ENCODE results near the gene PRMT9. TPM values are rescaled to one million over a fixed set of nuclear protein-coding genes. Genes with fewer than 3 reads are reported as not detected.

The PRMT9 gene
- polyA plus RNA-seq, 1 donor (not counting 4 experiments of a cell fraction or from before 2014, with no cell fraction given) = 10.4 TPM

- H3K9me1 ChIP-seq (ENCODE audit: control insufficient read depth, extremely low read depth, insufficient read depth, low read length) = no peaks in the 10 kb centered on the region
- FAIRE-seq (no peak), DNase-seq (ENCODE audit: low read depth, low spot score) (no peak)
- H3K4me1 ChIP-seq (ENCODE audit: control insufficient read depth, extremely low read depth, insufficient read depth, low read length) = no peaks in the 10 kb centered on the region
- H3K36me3 ChIP-seq (ENCODE audit: control insufficient read depth in 2 of 2, extremely low read depth in 1 of 2, insufficient read depth in 2 of 2, low read length in 2 of 2) = peaks cover 2 to 6% of the 10 kb centered on the region in 2 experiments
- H3K9me3 ChIP-seq (ENCODE audit: control insufficient read depth, low read depth, low read length) = no peaks in the 10 kb centered on the region
- peaks cover 12% of the 10 kb centered on the region for H3K79me2 ChIP-seq (ENCODE audit: control insufficient read depth, insufficient read depth, low read length)
- H3K4me2 ChIP-seq (ENCODE audit: control insufficient read depth, extremely low read depth, insufficient read depth, low read depth, low read length) = no peak overlapping the region
- no peaks in the 10 kb centered on the region for H3K27me3 ChIP-seq (ENCODE audit: control insufficient read depth, extremely low read depth, insufficient read depth, low read length)
- H2AFZ ChIP-seq (ENCODE audit: control insufficient read depth, low read length) = no peak overlapping the region
- no peak for TF ChIP-seq EZH2 (IDR thresholded peaks at IDR 0.05; ENCODE audit: low read length)
- TF ChIP-seq CTCF (optimal IDR thresholded peaks at IDR 0.05 in 1 of 3, IDR thresholded peaks at IDR 0.05 in 1 of 3, conservative IDR thresholded peaks at IDR 0.05 in 1 of 3; ENCODE audit: extremely low read depth in 1 of 3, insufficient read depth in 2 of 3, low read length in 3 of 3) = no peak
- dilution Hi-C loops (cut with MboI; ENCODE audit: extremely low pct_ligation_motif_present, low sequenced_read_pairs) = no loop called here
- H3K27ac ChIP-seq (ENCODE audit: control insufficient read depth, insufficient read depth, low read length) = no peak overlapping the region
- no peak overlapping the region for H3K9ac ChIP-seq (ENCODE audit: control insufficient read depth, extremely low read depth, insufficient read depth, low read length)
- H3K4me3 ChIP-seq (ENCODE audit: control insufficient read depth in 2 of 3, extremely low read depth in 1 of 3, insufficient read depth in 2 of 3, low read depth in 1 of 3, low read length in 3 of 3) = no peak overlapping the region
- no peaks in the 10 kb centered on the region for H4K20me1 ChIP-seq (ENCODE audit: control insufficient read depth, extremely low read depth, insufficient read depth, low read length)
Measured at GRCh38 chr4:147625733-147626132, 58.2 kb downstream of the PRMT9 start.

DNA sequence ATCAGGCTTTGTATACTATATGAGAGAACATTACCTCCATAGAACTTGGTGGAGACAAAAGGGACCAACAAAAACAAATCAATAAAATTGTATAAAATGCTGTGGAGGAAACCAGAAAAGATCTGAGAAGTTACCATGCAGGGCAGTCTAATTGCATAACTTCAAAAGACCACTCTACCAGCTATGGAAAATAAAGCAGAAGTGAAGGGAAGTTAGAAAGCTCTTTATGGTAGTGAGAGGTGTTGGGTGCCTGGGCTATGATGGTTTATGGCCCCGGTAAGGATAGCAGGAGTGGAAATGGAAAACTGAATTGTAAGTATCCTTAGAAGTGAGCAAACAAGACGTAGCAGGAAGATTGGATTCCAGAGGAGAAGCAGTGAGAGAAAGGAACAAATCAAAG lies 63.6 kb downstream of the PRMT9 start:
- no peak overlapping the region for H3K27ac ChIP-seq (ENCODE audit: control insufficient read depth, insufficient read depth, low read length)
- H3K27me3 ChIP-seq (ENCODE audit: control insufficient read depth, extremely low read depth, insufficient read depth, low read length) = no peaks in the 10 kb centered on the region
- H3K36me3 ChIP-seq (ENCODE audit: control insufficient read depth in 2 of 2, extremely low read depth in 1 of 2, insufficient read depth in 2 of 2, low read length in 2 of 2) = peaks cover 0 to 2% of the 10 kb centered on the region in 2 experiments
- H3K4me3 ChIP-seq (ENCODE audit: control insufficient read depth in 2 of 3, extremely low read depth in 1 of 3, insufficient read depth in 2 of 3, low read depth in 1 of 3, low read length in 3 of 3) = no peak overlapping the region
- no peaks in the 10 kb centered on the region for H3K9me1 ChIP-seq (ENCODE audit: control insufficient read depth, extremely low read depth, insufficient read depth, low read length)
- FAIRE-seq (no peak), DNase-seq (ENCODE audit: low read depth, low spot score) (no peak)
- no peaks in the 10 kb centered on the region for H4K20me1 ChIP-seq (ENCODE audit: control insufficient read depth, extremely low read depth, insufficient read depth, low read length)
- H3K4me1 ChIP-seq (ENCODE audit: control insufficient read depth, extremely low read depth, insufficient read depth, low read length) = peaks cover 3% of the 10 kb centered on the region
- H3K79me2 ChIP-seq (ENCODE audit: control insufficient read depth, insufficient read depth, low read length) = peaks cover 38% of the 10 kb centered on the region
- no peak overlapping the region for H3K9ac ChIP-seq (ENCODE audit: control insufficient read depth, extremely low read depth, insufficient read depth, low read length)
- H3K4me2 ChIP-seq (ENCODE audit: control insufficient read depth, extremely low read depth, insufficient read depth, low read depth, low read length) = no peak overlapping the region
- no peaks in the 10 kb centered on the region for H3K9me3 ChIP-seq (ENCODE audit: control insufficient read depth, low read depth, low read length)
- dilution Hi-C loops (cut with MboI; ENCODE audit: extremely low pct_ligation_motif_present, low sequenced_read_pairs) = no loop called here
- no peak for TF ChIP-seq CTCF (optimal IDR thresholded peaks at IDR 0.05 in 1 of 3, IDR thresholded peaks at IDR 0.05 in 1 of 3, conservative IDR thresholded peaks at IDR 0.05 in 1 of 3; ENCODE audit: extremely low read depth in 1 of 3, insufficient read depth in 2 of 3, low read length in 3 of 3)
- no peak for TF ChIP-seq EZH2 (IDR thresholded peaks at IDR 0.05; ENCODE audit: low read length)
- no peak overlapping the region for H2AFZ ChIP-seq (ENCODE audit: control insufficient read depth, low read length)

All from keratinocyte (primary cell).